H9 (cell line): ENCODE measurements around the gene MYO1E. TPM values are rescaled to one million over a fixed set of nuclear protein-coding genes. Genes with fewer than 3 reads are reported as not detected.
"Not testable (repeated sequence)": the region's sequence is repeated elsewhere in the genome, so short reads cannot be mapped to it uniquely, and the experiment has no call there.

ENCODE experiments used
- DNase-seq: peaks from one replicate; pipeline ENCODE4 v3.0.0-alpha.2; 2017
- H2AFZ ChIP-seq: one replicate; pipeline ENCODE4 v1.6.1; 2013; ENCODE audit warnings: mild to moderate bottlenecking, low read length, control low read depth, moderate library complexity
- H2AK5ac ChIP-seq: 2 replicates; pipeline ENCODE4 v1.6.1; 2013; ENCODE audit warnings: low read length, control low read depth, mixed read lengths; ENCODE audit not compliant: insufficient read length
- H2BK120ac ChIP-seq: one replicate; pipeline ENCODE4 v1.6.1; 2013; ENCODE audit warnings: low read depth, mild to moderate bottlenecking, low read length, control low read depth, inconsistent platforms; ENCODE audit not compliant: poor library complexity, severe bottlenecking
- H2BK12ac ChIP-seq: 2 replicates; pipeline ENCODE4 v1.6.1; 2013; ENCODE audit warnings: low read length, control low read depth, mixed read lengths, low read depth; ENCODE audit not compliant: insufficient read length
- H2BK15ac ChIP-seq: 2 replicates; pipeline ENCODE4 v1.6.1; 2013; ENCODE audit warnings: low read depth, low read length, control low read depth
- H2BK20ac ChIP-seq: one replicate; pipeline ENCODE4 v1.6.1; 2013; ENCODE audit warnings: low read depth, mild to moderate bottlenecking, low read length, control low read depth, inconsistent platforms; ENCODE audit not compliant: poor library complexity, severe bottlenecking
- H2BK5ac ChIP-seq: 2 replicates; pipeline ENCODE4 v1.6.1; 2013; ENCODE audit warnings: low read length, control low read depth, mixed read lengths; ENCODE audit not compliant: insufficient read length
- H3K14ac ChIP-seq: 2 replicates; pipeline ENCODE4 v1.6.1; 2013; ENCODE audit warnings: low read length, control low read depth; ENCODE audit not compliant: insufficient read depth
- H3K18ac ChIP-seq: 2 replicates; pipeline ENCODE4 v1.6.1; 2013; ENCODE audit warnings: low read depth, mild to moderate bottlenecking, mixed read lengths, low read length, control low read depth; ENCODE audit not compliant: insufficient read length
- H3K23ac ChIP-seq: 2 replicates; pipeline ENCODE4 v1.6.1; 2013; ENCODE audit warnings: low read length, control low read depth, mixed read lengths, low read depth; ENCODE audit not compliant: insufficient read length
- H3K23me2 ChIP-seq: 2 replicates; pipeline ENCODE4 v1.6.1; 2013; ENCODE audit warnings: low read depth, mild to moderate bottlenecking, mixed read lengths, low read length, control low read depth; ENCODE audit not compliant: insufficient read length, poor library complexity, severe bottlenecking
- H3K27ac ChIP-seq: 2 replicates; pipeline ENCODE4 v1.5.1; 2013; ENCODE audit warnings: low read length, control low read depth, mixed read lengths, low read depth; ENCODE audit not compliant: insufficient read length
- H3K27me3 ChIP-seq: 2 replicates; pipeline ENCODE4 v1.6.1; 2013; ENCODE audit warnings: low read length, control low read depth, inconsistent platforms; ENCODE audit not compliant: insufficient read depth
- H3K4ac ChIP-seq: 2 replicates; pipeline ENCODE4 v1.6.1; 2013; ENCODE audit warnings: low read depth, mild to moderate bottlenecking, control low read depth, inconsistent platforms, low read length, moderate library complexity
- H3K4me1 ChIP-seq: 2 replicates; pipeline ENCODE4 v1.6.1; 2013; ENCODE audit warnings: low read length, control low read depth, inconsistent platforms; ENCODE audit not compliant: insufficient read depth
- H3K4me2 ChIP-seq: 2 replicates; pipeline ENCODE4 v1.6.1; 2013; ENCODE audit warnings: low read length, control low read depth, mixed read lengths; ENCODE audit not compliant: insufficient read length, insufficient read depth
- H3K56ac ChIP-seq: 2 replicates; pipeline ENCODE4 v1.6.1; 2013; ENCODE audit warnings: low read depth, mild to moderate bottlenecking, mixed read lengths, low read length, control low read depth; ENCODE audit not compliant: insufficient read length
- H3K79me1 ChIP-seq: 2 replicates; pipeline ENCODE4 v1.6.1; 2013; ENCODE audit warnings: low read depth, mild to moderate bottlenecking, moderate library complexity, low read length, control low read depth, inconsistent platforms; ENCODE audit not compliant: insufficient read depth, poor library complexity, severe bottlenecking
- H3K79me2 ChIP-seq: 2 replicates; pipeline ENCODE4 v1.6.1; 2013; ENCODE audit warnings: low read length, control low read depth, inconsistent platforms; ENCODE audit not compliant: insufficient read depth
- H3K9ac ChIP-seq: 2 replicates; pipeline ENCODE4 v1.6.1; 2013; ENCODE audit warnings: low read length, control low read depth, mixed read lengths; ENCODE audit not compliant: insufficient read length; ENCODE audit errors: extremely low read depth
- H3K9me3 ChIP-seq: one replicate; pipeline ENCODE4 v1.6.1; 2013; ENCODE audit warnings: low read depth, low read length, inconsistent platforms; ENCODE audit not compliant: control insufficient read depth
- H3T11ph ChIP-seq: one replicate; pipeline ENCODE4 v1.6.1; 2013; ENCODE audit warnings: mild to moderate bottlenecking, low read length, control low read depth, inconsistent platforms
- H4K20me1 ChIP-seq: one replicate; pipeline ENCODE4 v1.6.1; 2013; ENCODE audit not compliant: control insufficient read depth, insufficient read length, insufficient read depth
- H4K5ac ChIP-seq: 2 replicates; pipeline ENCODE4 v1.6.1; 2013; ENCODE audit warnings: low read depth, mild to moderate bottlenecking, mixed read lengths, low read length, control low read depth; ENCODE audit not compliant: insufficient read length
- H4K8ac ChIP-seq: replicated peaks from 2 replicates; pipeline ENCODE4 v1.6.1; 2013; ENCODE audit warnings: low read length, control low read depth, mixed read lengths, low read depth; ENCODE audit not compliant: insufficient read length
- H4K91ac ChIP-seq: 2 replicates; pipeline ENCODE4 v1.6.1; 2013; ENCODE audit warnings: low read depth, mild to moderate bottlenecking, moderate library complexity, mixed read lengths, low read length, control low read depth; ENCODE audit not compliant: insufficient read length
- H3K27ac Mint-ChIP-seq, 3 experiments: 2 replicates in 2 of 3; 3 replicates in 1 of 3; pipeline ENCODE4 v1.8.0; 2020 to 2021; ENCODE audit warnings: mixed read lengths in 3 of 3, mild to moderate bottlenecking in 1 of 3, moderate library complexity in 1 of 3
- H3K27me3 Mint-ChIP-seq: 2 replicates; pipeline ENCODE4 v1.8.0; 2021; ENCODE audit warnings: low read depth, mild to moderate bottlenecking, moderate library complexity, mixed read lengths
- H3K36me3 Mint-ChIP-seq, 3 experiments: 2 replicates in 2 of 3; 3 replicates in 1 of 3; pipeline ENCODE4 v1.8.0; 2020 to 2021; ENCODE audit warnings: low read depth in 3 of 3, mixed read lengths in 3 of 3; ENCODE audit not compliant: insufficient read depth in 1 of 3
- H3K4me1 Mint-ChIP-seq, 2 experiments: 2 replicates each; pipeline ENCODE4 v1.8.0; 2020; ENCODE audit warnings: mixed read lengths in 2 of 2
- H3K4me3 Mint-ChIP-seq, 2 experiments: 2 replicates in 1 of 2; 3 replicates in 1 of 2; pipeline ENCODE4 v1.8.0; 2020 to 2021; ENCODE audit warnings: mild to moderate bottlenecking in 2 of 2, mixed read lengths in 2 of 2, moderate library complexity in 1 of 2
- H3K9me3 Mint-ChIP-seq, 2 experiments: 2 replicates in 1 of 2; 3 replicates in 1 of 2; pipeline ENCODE4 v1.8.0; 2020; ENCODE audit warnings: mild to moderate bottlenecking in 2 of 2, mixed read lengths in 2 of 2, moderate library complexity in 1 of 2
- CTCF ChIP-seq: fragments of 200-600 bp; sonication (generic); conservative IDR thresholded peaks from 3 replicates; pipeline ENCODE4 v1.8.0; 2021; ENCODE audit warnings: antibody characterized with exemption, mild to moderate bottlenecking
- WGBS: extraction: QIAGEN DNeasy Blood & Tissue Kit; methylation state at CpG from one replicate; pipeline ENCODE4 v1.1.7; 2013; ENCODE audit warnings: missing lambda C conversion rate, low lambda C conversion rate, mixed read lengths; ENCODE audit not compliant: insufficient read length; ENCODE audit errors: extremely low coverage; 5-methylcytosine and 5-hydroxymethylcytosine counted together
- total RNA-seq: library from RNA; stranded (reverse); gene quantifications from 2 replicates; pipeline ENCODE4 v1.2.1, GENCODE V29; 2021

MYO1E gene
- total RNA-seq, 1 experiment from 2014 or later, result 235 TPM

GRCh38 chr15:59338414-59338813 is 34.3 kb downstream of the MYO1E start:
- H2BK12ac ChIP-seq, result no peak overlapping the region
- no peaks in the 10 kb centered on the region; the same call in 1 of the 2 replicates for H3K79me2 ChIP-seq
- TF ChIP-seq CTCF, result no peak
- no peak overlapping the region for H4K91ac ChIP-seq
- no peaks in the 10 kb centered on the region for H3K23me2 ChIP-seq
- H3K56ac ChIP-seq, result no peak overlapping the region
- H3K4me3 Mint-ChIP-seq, result no peak overlapping the region
- H4K8ac ChIP-seq, result no peak overlapping the region
- no peak overlapping the region for H3K9ac ChIP-seq
- peak overlapping the region in 1 of 3 experiments; percentile 80; a peak in 1 of 7 replicates for H3K27ac Mint-ChIP-seq
- no peak overlapping the region for H3K27ac ChIP-seq
- H2BK120ac ChIP-seq, result no peak overlapping the region
- no peaks in the 10 kb centered on the region for H4K20me1 ChIP-seq
- peaks cover 0 to 23% (median 2%) of the 10 kb centered on the region in 3 experiments; a peak in 5 of 7 replicates for H3K36me3 Mint-ChIP-seq
- H3K27me3 Mint-ChIP-seq, result no peaks in the 10 kb centered on the region
- no peak overlapping the region for H2BK5ac ChIP-seq
- H2AFZ ChIP-seq, result no peak overlapping the region
- no peaks in the 10 kb centered on the region for H3K27me3 ChIP-seq
- no peaks in the 10 kb centered on the region for H3K79me1 ChIP-seq
- no peak overlapping the region for H2BK20ac ChIP-seq
- no peak overlapping the region for H2AK5ac ChIP-seq
- H3K4me1 ChIP-seq, result no peaks in the 10 kb centered on the region
- no peak overlapping the region for H3T11ph ChIP-seq
- no peak overlapping the region for H3K23ac ChIP-seq
- peaks cover 33 to 36% of the 10 kb centered on the region in 2 experiments for H3K4me1 Mint-ChIP-seq
- no peak overlapping the region for H3K14ac ChIP-seq
- no peak overlapping the region for H3K18ac ChIP-seq
- no peaks in the 10 kb centered on the region for H3K9me3 ChIP-seq
- H3K9me3 Mint-ChIP-seq, result peaks cover 3% of the 10 kb centered on the region in 2 experiments; a peak in 2 of 5 replicates
- H3K4ac ChIP-seq, result no peak overlapping the region
- H3K4me2 ChIP-seq, result no peak overlapping the region
- H4K5ac ChIP-seq, result no peak overlapping the region
- WGBS, result no CpG with 5 or more reads among the region's 1 CpG
- no peak for DNase-seq
- H2BK15ac ChIP-seq, result no peak overlapping the region

- H3K56ac ChIP-seq, H2BK15ac ChIP-seq, H3K23ac ChIP-seq, H2BK5ac ChIP-seq, H3K14ac ChIP-seq, H2BK12ac ChIP-seq, H4K20me1 ChIP-seq, DNase-seq, H3K27me3 ChIP-seq, H3K9ac ChIP-seq, H2AFZ ChIP-seq, H3K27ac ChIP-seq, H3K79me2 ChIP-seq, H3K9me3 ChIP-seq, H3K4me1 ChIP-seq, H3K79me1 ChIP-seq, H3K4me3 Mint-ChIP-seq, H3K9me3 Mint-ChIP-seq, H2AK5ac ChIP-seq, H4K8ac ChIP-seq, H4K5ac ChIP-seq, H3T11ph ChIP-seq, H3K27me3 Mint-ChIP-seq, H3K4ac ChIP-seq, H2BK120ac ChIP-seq, H3K23me2 ChIP-seq, H3K27ac Mint-ChIP-seq, H2BK20ac ChIP-seq, H3K36me3 Mint-ChIP-seq, H4K91ac ChIP-seq, H3K18ac ChIP-seq, H3K4me2 ChIP-seq: not testable (repeated sequence)
- no CpG with 5 or more reads among the region's 4 CpGs for WGBS
- peaks cover 42 to 46% of the 10 kb centered on the region in 2 experiments for H3K4me1 Mint-ChIP-seq
Observed at GRCh38 chr15:59336725-59337124, 35.9 kb downstream of the MYO1E start.
